Caco-2 (cell line): ENCODE measurements around the gene ADGRD1. TPM values are rescaled to one million over a fixed set of nuclear protein-coding genes. Genes with fewer than 3 reads are reported as not detected.

ENCODE experiments used
- BruUV-seq: library from RNA; stranded (reverse); fragments of 400-500 nt; replicated peaks from 2 replicates; lab custom pipeline; 2021; lab: Mats Ljungman, UMichigan
- CTCF ChIA-PET: fragments of 300-600 bp; sonication (Branson Sonifier 250); formaldehyde crosslinking; loops from one replicate; lab custom pipeline; 2022; ENCODE audit warnings: antibody characterized with exemption; lab: Charles Lee
- POLR2A ChIA-PET: fragments of 300-600 bp; sonication (Branson Sonifier 250); formaldehyde crosslinking; loops from one replicate; lab custom pipeline; 2022; ENCODE audit warnings: antibody characterized with exemption; lab: Charles Lee
- DNase-seq, 2 experiments: peaks; one replicate each; pipeline versions ENCODE4 v3.0.0 to v3.0.0-alpha.2; 2020 to 2022
- H3K27me3 ChIP-seq: replicated peaks from 2 replicates; pipeline ENCODE4 v1.6.0; 2011; ENCODE audit warnings: low read length; ENCODE audit not compliant: control insufficient read depth, insufficient read depth
- H3K36me3 ChIP-seq: 2 replicates; pipeline ENCODE4 v1.5.1; 2011; ENCODE audit warnings: low read length; ENCODE audit not compliant: control insufficient read depth, insufficient read depth
- H3K4me1 ChIP-seq: fragments of 250-450 bp; sonication (Bioruptor Pico); 2 replicates; pipeline ENCODE4 v1.5.1; 2020; ENCODE audit warnings: mild to moderate bottlenecking
- H3K4me3 ChIP-seq: 2 replicates; pipeline ENCODE4 v1.5.1; 2011; ENCODE audit warnings: low read depth, mild to moderate bottlenecking, control low read depth, low read length
- H3K9me3 ChIP-seq: fragments of 250-450 bp; sonication (Bioruptor Pico); 2 replicates; pipeline ENCODE4 v1.5.1; 2020; ENCODE audit warnings: mild to moderate bottlenecking, moderate library complexity
- H3K27ac Mint-ChIP-seq: one replicate; pipeline ENCODE4 v1.8.0; 2022; ENCODE audit warnings: mixed read lengths; ENCODE audit not compliant: unreplicated experiment
- H3K27me3 Mint-ChIP-seq: one replicate; pipeline ENCODE4 v1.8.0; 2022; ENCODE audit warnings: mixed read lengths; ENCODE audit not compliant: insufficient read depth, unreplicated experiment
- H3K36me3 Mint-ChIP-seq: one replicate; pipeline ENCODE4 v1.8.0; 2022; ENCODE audit warnings: mild to moderate bottlenecking, mixed read lengths; ENCODE audit not compliant: insufficient read depth, unreplicated experiment
- H3K4me1 Mint-ChIP-seq: one replicate; pipeline ENCODE4 v1.8.0; 2022; ENCODE audit warnings: low read depth, mixed read lengths; ENCODE audit not compliant: unreplicated experiment
- H3K4me3 Mint-ChIP-seq: one replicate; pipeline ENCODE4 v1.8.0; 2022; ENCODE audit warnings: mild to moderate bottlenecking, moderate library complexity, mixed read lengths; ENCODE audit not compliant: unreplicated experiment
- H3K9me3 Mint-ChIP-seq: one replicate; pipeline ENCODE4 v1.8.0; 2022; ENCODE audit warnings: mixed read lengths; ENCODE audit not compliant: unreplicated experiment
- CTCF ChIP-seq, 2 experiments: fragments of 200-600 bp in 1 of 2; IDR thresholded peaks; 1 replicate in 1 of 2; 2 replicates in 1 of 2; pipeline versions ENCODE4 v1.5.1 to v1.8.0; 2011 to 2022; ENCODE audit warnings: antibody characterized with exemption in 1 of 2, control low read depth in 1 of 2, inconsistent platforms in 1 of 2, low read depth in 1 of 2, low read length in 1 of 2, mild to moderate bottlenecking in 1 of 2, moderate library complexity in 1 of 2; ENCODE audit not compliant: insufficient read depth in 1 of 2, severe bottlenecking in 1 of 2, unreplicated experiment in 1 of 2
- intact Hi-C: fragments of 100-400 bp; cut with micrococcal nuclease; formaldehyde crosslinking; loops from one replicate; pipeline ENCODE4 v1.10.0; 2022; ENCODE audit not compliant: unreplicated experiment
- total RNA-seq: library from RNA; stranded (reverse); gene quantifications from 2 replicates; pipeline ENCODE4 v1.2.3, GENCODE V29; 2022

Gene ADGRD1
- total RNA-seq, 1 experiment from 2014 or later = 3.6 TPM

DNA sequence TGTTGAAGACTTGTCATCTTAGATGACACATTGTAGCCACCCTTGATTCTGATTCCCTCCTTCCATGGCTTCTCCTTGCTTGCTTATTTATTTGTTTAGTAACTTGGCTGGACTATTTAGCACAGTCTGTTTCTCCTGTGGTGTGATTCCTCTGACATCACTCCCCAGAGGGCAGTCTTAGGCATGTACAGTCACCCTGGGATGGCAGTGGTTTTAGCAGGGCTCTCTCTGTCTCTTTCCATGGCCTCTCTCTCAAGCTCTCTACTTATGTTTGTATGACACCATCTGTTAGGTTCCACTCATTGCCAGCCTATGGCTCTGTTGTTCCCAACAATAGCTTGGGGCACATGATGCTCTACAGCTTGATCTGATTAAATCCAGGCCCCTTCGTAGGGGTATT lies 158.3 kb downstream of the ADGRD1 start:
- Mint-ChIP-seq H3K4me1 (no peaks in the 10 kb centered on the region), H3K36me3 (no peaks in the 10 kb centered on the region), H3K27me3 (peaks cover 11% of the 10 kb centered on the region), H3K4me3 (no peak overlapping the region), H3K9me3 (no peaks in the 10 kb centered on the region), H3K27ac (no peak overlapping the region)
- POLR2A ChIA-PET = no interaction called here
- BruUV-seq = no TSS peak
- TF ChIP-seq CTCF (IDR thresholded peaks at IDR 0.05; ENCODE audit: insufficient read depth in 1 of 2, low read depth in 1 of 2, low read length in 1 of 2, severe bottlenecking in 1 of 2, unreplicated experiment in 1 of 2) = no peak
- H3K27me3 ChIP-seq = no peaks in the 10 kb centered on the region
- no peak for DNase-seq
- H3K36me3 ChIP-seq = no peaks in the 10 kb centered on the region
- no peaks in the 10 kb centered on the region for H3K9me3 ChIP-seq
- no peaks in the 10 kb centered on the region for H3K4me1 ChIP-seq
- intact Hi-C loops = no loop called here
- CTCF ChIA-PET = no interaction called here
- H3K4me3 ChIP-seq = no peak overlapping the region

DNA sequence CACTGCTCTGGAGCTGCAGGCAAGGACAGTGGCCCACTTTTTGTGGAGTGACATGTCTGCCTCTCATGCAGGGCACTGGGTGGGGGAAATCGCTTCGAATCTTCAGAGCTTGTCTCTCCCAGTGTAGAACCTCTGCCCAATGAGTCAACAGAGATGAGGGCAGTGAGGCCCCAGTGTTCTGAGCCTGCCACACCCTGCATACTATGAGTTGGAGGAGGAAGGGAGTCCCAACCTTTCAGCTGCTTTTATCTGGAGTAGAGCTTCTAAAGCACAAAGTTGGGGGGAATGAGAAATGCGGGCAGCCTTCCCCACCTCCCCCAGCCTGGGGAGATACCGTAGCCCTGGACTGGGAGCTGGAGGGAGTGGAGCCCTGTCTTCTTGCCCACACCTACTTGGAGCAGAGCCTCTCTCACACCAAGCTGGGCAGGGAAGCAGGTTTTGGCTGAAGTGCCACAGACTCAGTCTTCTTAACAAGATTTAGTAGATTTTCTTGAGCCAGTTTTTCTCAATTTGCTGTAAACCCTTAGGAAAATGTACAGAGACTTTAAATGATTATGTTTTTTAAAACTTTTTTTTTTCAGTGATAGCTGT lies 159.1 kb downstream of the ADGRD1 start:
- no peak overlapping the region for H3K4me3 Mint-ChIP-seq
- Histone ChIP-seq H3K4me3 (no peak overlapping the region), H3K36me3 (no peaks in the 10 kb centered on the region), H3K9me3 (no peaks in the 10 kb centered on the region), H3K4me1 (no peaks in the 10 kb centered on the region), H3K27me3 (no peaks in the 10 kb centered on the region)
- intact Hi-C loops = no loop called here
- no TSS peak for BruUV-seq
- TF ChIP-seq CTCF (IDR thresholded peaks at IDR 0.05; ENCODE audit: insufficient read depth in 1 of 2, low read depth in 1 of 2, low read length in 1 of 2, severe bottlenecking in 1 of 2, unreplicated experiment in 1 of 2) = no peak
- POLR2A ChIA-PET = no interaction called here
- H3K36me3 Mint-ChIP-seq = no peaks in the 10 kb centered on the region
- no peaks in the 10 kb centered on the region for H3K9me3 Mint-ChIP-seq
- no peak overlapping the region for H3K27ac Mint-ChIP-seq
- H3K4me1 Mint-ChIP-seq = no peaks in the 10 kb centered on the region
- H3K27me3 Mint-ChIP-seq = peaks cover 11% of the 10 kb centered on the region
- CTCF ChIA-PET = interaction anchor here (0.7 kb wide), 1 partner anchor 63 kb away, joined by 3 read pairs; no protein-coding TSS in a partner anchor
- no peak for DNase-seq

- no peaks in the 10 kb centered on the region for H3K9me3 ChIP-seq
- H3K4me3 ChIP-seq = no peak overlapping the region
- no peaks in the 10 kb centered on the region for H3K36me3 Mint-ChIP-seq
- no peak for TF ChIP-seq CTCF (IDR thresholded peaks at IDR 0.05; ENCODE audit: insufficient read depth in 1 of 2, low read depth in 1 of 2, low read length in 1 of 2, severe bottlenecking in 1 of 2, unreplicated experiment in 1 of 2)
- BruUV-seq = no TSS peak
- no peak for DNase-seq
- H3K27me3 ChIP-seq = no peaks in the 10 kb centered on the region
- ChIA-PET POLR2A (no interaction called here), CTCF (interaction anchor here (0.7 to 1.5 kb wide), 2 partner anchors 8 to 64 kb away, joined by 3 read pairs; no protein-coding TSS in a partner anchor)
- no peaks in the 10 kb centered on the region for H3K36me3 ChIP-seq
- peaks cover 11% of the 10 kb centered on the region for H3K27me3 Mint-ChIP-seq
- intact Hi-C loops = no loop called here
- H3K9me3 Mint-ChIP-seq = no peaks in the 10 kb centered on the region
- H3K4me1 Mint-ChIP-seq = no peaks in the 10 kb centered on the region
- no peak overlapping the region for H3K27ac Mint-ChIP-seq
- no peak overlapping the region for H3K4me3 Mint-ChIP-seq
- H3K4me1 ChIP-seq = no peaks in the 10 kb centered on the region
These were observed 160.0 kb downstream of the ADGRD1 start for GRCh38 chr12:131113568-131114270.
